ENCODE data around the gene ZNF423.
A peak's percentile ranks its signal among the peaks of the same experiment; 100 is the strongest.

Gene ZNF423

DNA sequence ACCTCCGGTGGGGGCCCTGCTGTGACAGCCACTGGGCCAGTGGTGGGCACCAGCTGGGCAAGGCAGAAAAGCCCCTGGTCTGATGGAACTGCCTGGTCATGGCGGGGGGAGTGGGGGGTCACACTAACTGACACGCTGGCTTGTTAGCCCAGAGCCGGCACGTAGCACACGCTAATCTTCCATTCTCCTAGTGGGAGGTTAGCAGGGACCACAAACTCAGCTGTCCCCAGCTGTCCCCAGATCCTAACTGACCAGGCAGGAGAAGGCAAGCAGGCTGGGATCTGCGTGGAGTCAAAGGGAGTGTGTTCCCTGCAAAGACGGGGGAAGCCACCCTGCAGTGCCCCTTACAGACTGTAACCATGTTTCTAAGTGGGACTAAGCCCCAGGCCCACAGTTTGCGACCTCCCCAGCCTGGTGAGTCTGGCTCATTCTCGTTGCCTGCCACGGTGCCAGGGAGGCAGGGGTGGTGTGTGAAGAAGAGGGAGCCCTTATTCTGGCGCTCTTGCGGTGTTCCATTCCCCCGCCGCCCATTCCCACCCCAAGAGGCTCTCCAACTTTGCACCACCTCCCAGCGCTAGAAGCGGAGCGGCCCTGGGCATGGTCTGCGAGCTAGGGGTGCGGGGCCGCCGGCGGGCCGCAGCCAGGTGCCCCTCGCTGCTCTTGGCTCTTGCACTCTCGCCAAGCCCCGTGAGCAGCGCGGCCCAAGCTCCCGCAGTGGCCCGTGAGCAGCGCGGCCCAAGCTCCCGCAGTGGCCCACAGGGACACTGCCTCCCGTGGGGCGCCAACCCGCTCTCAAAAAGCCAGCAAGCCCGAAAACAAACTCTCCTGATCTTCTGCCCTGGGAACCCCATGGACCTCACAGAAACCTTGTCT lies 12.1 kb upstream of the ZNF423 start:
- Histone ChIP-seq H3K9ac (ENCODE audit: low read depth, low read length) (no peak overlapping the region), H3K36me3 (ENCODE audit: insufficient read depth, low read length) (no peaks in the 10 kb centered on the region), H3K27me3 (ENCODE audit: insufficient read depth, low read length) (peaks cover 3% of the 10 kb centered on the region; the same call in 1 of the 2 replicates), H3K27ac (ENCODE audit: low read depth, low read length) (no peak overlapping the region), H3K4me1 (ENCODE audit: insufficient read depth, low read length) (peaks cover 13% of the 10 kb centered on the region), H3K4me3 (ENCODE audit: low read length) (no peak overlapping the region), H3K9me3 (ENCODE audit: insufficient read depth, low read depth, low read length) (no peaks in the 10 kb centered on the region)
- 89% methylated on average over 38 of the region's 38 CpGs for WGBS

DNA sequence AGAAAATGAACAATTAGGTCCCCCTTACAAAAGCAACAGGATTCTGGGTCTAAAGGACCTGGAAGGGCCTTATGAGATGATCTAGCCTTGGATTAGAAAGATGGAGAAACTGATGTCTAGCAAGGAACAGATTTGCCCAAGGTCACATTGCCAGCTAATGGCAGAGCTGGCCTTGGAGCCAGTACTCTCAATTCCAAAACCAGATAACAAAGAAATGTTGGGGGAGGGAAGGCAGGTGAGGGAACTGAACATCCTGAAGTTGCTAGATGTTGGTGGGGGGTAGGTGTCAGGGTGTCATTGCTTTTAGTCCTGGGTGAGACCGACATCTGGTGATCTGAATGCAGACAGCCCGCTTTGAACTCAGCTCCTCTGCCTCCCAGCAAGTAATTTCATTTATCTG lies 11.3 kb upstream of the ZNF423 start:
- H3K27me3 ChIP-seq (ENCODE audit: insufficient read depth, low read length), result peaks cover 3% of the 10 kb centered on the region; the same call in 1 of the 2 replicates
- H3K27ac ChIP-seq (ENCODE audit: low read depth, low read length), result peak overlapping the region; percentile 74
- peak overlapping the region; percentile 28; the same call in 1 of the 2 replicates for H3K9ac ChIP-seq (ENCODE audit: low read depth, low read length)
- H3K9me3 ChIP-seq (ENCODE audit: insufficient read depth, low read depth, low read length), result no peaks in the 10 kb centered on the region
- WGBS, result 95% methylated on average over 2 of the region's 2 CpGs
- no peak overlapping the region for H3K4me3 ChIP-seq (ENCODE audit: low read length)
- peaks cover 13% of the 10 kb centered on the region for H3K4me1 ChIP-seq (ENCODE audit: insufficient read depth, low read length)
- no peaks in the 10 kb centered on the region for H3K36me3 ChIP-seq (ENCODE audit: insufficient read depth, low read length)

GRCh38 chr16:49866595-49867071 lies 10.7 kb upstream of the ZNF423 start:
- Histone ChIP-seq H3K9ac (ENCODE audit: low read depth, low read length) (peak overlapping the region; percentile 28; the same call in 1 of the 2 replicates), H3K4me1 (ENCODE audit: insufficient read depth, low read length) (peaks cover 13% of the 10 kb centered on the region), H3K27ac (ENCODE audit: low read depth, low read length) (peak overlapping the region; percentile 74), H3K9me3 (ENCODE audit: insufficient read depth, low read depth, low read length) (no peaks in the 10 kb centered on the region), H3K27me3 (ENCODE audit: insufficient read depth, low read length) (peaks cover 3% of the 10 kb centered on the region; the same call in 1 of the 2 replicates), H3K4me3 (ENCODE audit: low read length) (no peak overlapping the region), H3K36me3 (ENCODE audit: insufficient read depth, low read length) (no peaks in the 10 kb centered on the region)
- WGBS, result 17% methylated on average over 14 of the region's 14 CpGs

- Histone ChIP-seq H3K4me1 (ENCODE audit: insufficient read depth, low read length) (peaks cover 17% of the 10 kb centered on the region), H3K27me3 (ENCODE audit: insufficient read depth, low read length) (peaks cover 31% of the 10 kb centered on the region), H3K9me3 (ENCODE audit: insufficient read depth, low read depth, low read length) (no peaks in the 10 kb centered on the region), H3K9ac (ENCODE audit: low read depth, low read length) (no peak overlapping the region), H3K36me3 (ENCODE audit: insufficient read depth, low read length) (no peaks in the 10 kb centered on the region), H3K4me3 (ENCODE audit: low read length) (no peak overlapping the region), H3K27ac (ENCODE audit: low read depth, low read length) (no peak overlapping the region)
- 90% methylated on average over 4 of the region's 4 CpGs for WGBS
These were observed 6.8 kb upstream of the ZNF423 start for GRCh38 chr16:49862694-49863093.

- H3K9me3 ChIP-seq (ENCODE audit: insufficient read depth, low read depth, low read length), result no peaks in the 10 kb centered on the region
- H3K36me3 ChIP-seq (ENCODE audit: insufficient read depth, low read length), result no peaks in the 10 kb centered on the region
- H3K4me3 ChIP-seq (ENCODE audit: low read length), result no peak overlapping the region
- H3K27ac ChIP-seq (ENCODE audit: low read depth, low read length), result no peak overlapping the region
- 95% methylated on average over 6 of the region's 6 CpGs for WGBS
- H3K9ac ChIP-seq (ENCODE audit: low read depth, low read length), result no peak overlapping the region
- peaks cover 36% of the 10 kb centered on the region for H3K27me3 ChIP-seq (ENCODE audit: insufficient read depth, low read length)
- peaks cover 7% of the 10 kb centered on the region for H3K4me1 ChIP-seq (ENCODE audit: insufficient read depth, low read length)
These were observed 5.4 kb upstream of the ZNF423 start for GRCh38 chr16:49861299-49861698.

DNA sequence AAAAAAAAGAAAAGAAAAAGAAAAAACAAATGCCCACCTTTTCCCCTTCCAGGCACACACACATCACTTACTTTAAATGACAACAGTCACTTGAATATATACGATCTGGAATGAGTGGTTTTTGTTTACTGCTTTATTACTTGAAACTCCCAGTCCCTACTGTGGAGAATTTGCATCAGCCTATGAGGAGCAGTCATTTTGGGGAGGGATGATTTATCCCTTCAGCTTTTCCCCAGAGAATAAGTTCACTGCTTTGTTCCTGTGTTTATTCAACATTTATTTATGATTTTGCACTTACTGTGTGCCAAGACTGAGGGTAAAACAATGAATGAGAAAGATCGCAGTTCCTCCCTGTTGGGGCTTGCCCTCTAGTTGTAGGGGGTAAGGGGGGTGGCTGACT lies 4.7 kb upstream of the ZNF423 start:
- WGBS, result 94% methylated on average over 1 of the region's 2 CpGs
- H3K9ac ChIP-seq (ENCODE audit: low read depth, low read length), result no peak overlapping the region
- peaks cover 33% of the 10 kb centered on the region for H3K27me3 ChIP-seq (ENCODE audit: insufficient read depth, low read length)
- no peak overlapping the region for H3K4me3 ChIP-seq (ENCODE audit: low read length)
- peaks cover 7% of the 10 kb centered on the region for H3K4me1 ChIP-seq (ENCODE audit: insufficient read depth, low read length)
- no peaks in the 10 kb centered on the region for H3K9me3 ChIP-seq (ENCODE audit: insufficient read depth, low read depth, low read length)
- no peaks in the 10 kb centered on the region for H3K36me3 ChIP-seq (ENCODE audit: insufficient read depth, low read length)
- no peak overlapping the region for H3K27ac ChIP-seq (ENCODE audit: low read depth, low read length)

GRCh38 chr16:49859125-49859811 lies 3.4 kb upstream of the ZNF423 start:
- no peaks in the 10 kb centered on the region for H3K9me3 ChIP-seq (ENCODE audit: insufficient read depth, low read depth, low read length)
- H3K36me3 ChIP-seq (ENCODE audit: insufficient read depth, low read length), result no peaks in the 10 kb centered on the region
- 11% methylated on average over 30 of the region's 30 CpGs for WGBS
- no peak overlapping the region for H3K9ac ChIP-seq (ENCODE audit: low read depth, low read length)
- H3K27me3 ChIP-seq (ENCODE audit: insufficient read depth, low read length), result peaks cover 33% of the 10 kb centered on the region
- peaks cover 7% of the 10 kb centered on the region for H3K4me1 ChIP-seq (ENCODE audit: insufficient read depth, low read length)
- peak overlapping the region; percentile 74 for H3K4me3 ChIP-seq (ENCODE audit: low read length)
- no peak overlapping the region for H3K27ac ChIP-seq (ENCODE audit: low read depth, low read length)

- peak overlapping the region; percentile 74 for H3K4me3 ChIP-seq (ENCODE audit: low read length)
- H3K27me3 ChIP-seq (ENCODE audit: insufficient read depth, low read length), result peaks cover 33% of the 10 kb centered on the region
- H3K4me1 ChIP-seq (ENCODE audit: insufficient read depth, low read length), result peaks cover 14% of the 10 kb centered on the region
- H3K9ac ChIP-seq (ENCODE audit: low read depth, low read length), result no peak overlapping the region
- no peak overlapping the region for H3K27ac ChIP-seq (ENCODE audit: low read depth, low read length)
- H3K36me3 ChIP-seq (ENCODE audit: insufficient read depth, low read length), result no peaks in the 10 kb centered on the region; the same call in 1 of the 2 replicates
- no peaks in the 10 kb centered on the region for H3K9me3 ChIP-seq (ENCODE audit: insufficient read depth, low read depth, low read length)
- under 1% methylated on average over 90 of the region's 90 CpGs for WGBS
These were observed 2.5 kb upstream of the ZNF423 start for GRCh38 chr16:49858200-49859124.

GRCh38 chr16:49857423-49858181 lies 1.7 kb upstream of the ZNF423 start:
- Histone ChIP-seq H3K9ac (ENCODE audit: low read depth, low read length) (no peak overlapping the region), H3K36me3 (ENCODE audit: insufficient read depth, low read length) (no peaks in the 10 kb centered on the region; the same call in 1 of the 2 replicates), H3K4me3 (ENCODE audit: low read length) (peak overlapping the region; percentile 74), H3K4me1 (ENCODE audit: insufficient read depth, low read length) (peaks cover 23% of the 10 kb centered on the region), H3K27ac (ENCODE audit: low read depth, low read length) (no peak overlapping the region), H3K27me3 (ENCODE audit: insufficient read depth, low read length) (peaks cover 33% of the 10 kb centered on the region), H3K9me3 (ENCODE audit: insufficient read depth, low read depth, low read length) (no peaks in the 10 kb centered on the region)
- WGBS, result under 1% methylated on average over 52 of the region's 52 CpGs
